Left ventricle myocardium inferior (tissue), 1 donor: Measurements from ENCODE around the gene RXRA. TPM values are rescaled to one million over a fixed set of nuclear protein-coding genes. Genes with fewer than 3 reads are reported as not detected.

Experiments
- DNase-seq: peaks from one replicate; pipeline ENCODE4 v3.0.0-alpha.2; 2020
- H3K27ac ChIP-seq: fragments of 200-600 bp; replicated peaks from 2 replicates; pipeline ENCODE4 v1.8.0; 2021
- H3K27me3 ChIP-seq: fragments of 200-600 bp; 2 replicates; pipeline ENCODE4 v1.8.0; 2021; ENCODE audit warnings: low read depth
- H3K36me3 ChIP-seq: fragments of 200-600 bp; 2 replicates; pipeline ENCODE4 v1.8.0; 2021
- H3K4me1 ChIP-seq: fragments of 200-600 bp; 2 replicates; pipeline ENCODE4 v1.8.0; 2021
- H3K4me3 ChIP-seq: fragments of 200-600 bp; 2 replicates; pipeline ENCODE4 v1.8.0; 2021; ENCODE audit warnings: mild to moderate bottlenecking, moderate library complexity
- H3K9me3 ChIP-seq: fragments of 200-600 bp; replicated peaks from 2 replicates; pipeline ENCODE4 v1.8.0; 2021
- CTCF ChIP-seq: fragments of 200-600 bp; IDR thresholded peaks from 2 replicates; pipeline ENCODE4 v1.8.0; 2021; ENCODE audit warnings: antibody characterized with exemption, mild to moderate bottlenecking, borderline replicate concordance
- intact Hi-C: fragments of 100-400 bp; cut with micrococcal nuclease; formaldehyde crosslinking; loops from one replicate; pipeline ENCODE4 v1.11.0; 2022
- total RNA-seq: library from RNA; stranded (reverse); fragmentation: NEBNext Ultra II Directional; extraction: Animal tissue kit (Norgen Biotek cat#: 25700); gene quantifications from one replicate; pipeline ENCODE4 v1.2.1, GENCODE V29; 2021
- donor health status: DM: no; HTN: yes; CAD: no; lungs with severe emphysema.

The RXRA gene
- total RNA-seq, 1 donor from 2014 or later = 57.1 TPM

- no peak for TF ChIP-seq CTCF
- peaks cover 24% of the 10 kb centered on the region for H3K4me1 ChIP-seq
- DNase-seq = peak; percentile 9
- intact Hi-C loops = no loop called here
- no peaks in the 10 kb centered on the region for H3K36me3 ChIP-seq
- no peaks in the 10 kb centered on the region for H3K27me3 ChIP-seq
- H3K27ac ChIP-seq = no peak overlapping the region
- no peaks in the 10 kb centered on the region for H3K9me3 ChIP-seq
- H3K4me3 ChIP-seq = no peak overlapping the region
Measured at GRCh38 chr9:134287591-134288491, 38.4 kb upstream of the RXRA start.

- no peaks in the 10 kb centered on the region for H3K36me3 ChIP-seq
- H3K9me3 ChIP-seq = no peaks in the 10 kb centered on the region
- DNase-seq = peak; percentile 4
- intact Hi-C loops = no loop called here
- no peaks in the 10 kb centered on the region for H3K27me3 ChIP-seq
- no peak overlapping the region for H3K27ac ChIP-seq
- no peak for TF ChIP-seq CTCF
- peaks cover 25% of the 10 kb centered on the region for H3K4me1 ChIP-seq
- H3K4me3 ChIP-seq = no peak overlapping the region
Measured at GRCh38 chr9:134288746-134289145, 37.5 kb upstream of the RXRA start.

- Histone ChIP-seq H3K9me3 (no peaks in the 10 kb centered on the region), H3K27me3 (no peaks in the 10 kb centered on the region), H3K36me3 (no peaks in the 10 kb centered on the region), H3K4me1 (peaks cover 26% of the 10 kb centered on the region), H3K4me3 (no peak overlapping the region), H3K27ac (no peak overlapping the region)
- no peak for TF ChIP-seq CTCF
- peak; percentile 9 for DNase-seq
- intact Hi-C loops = no loop called here
Measured at GRCh38 chr9:134289241-134289875, 36.9 kb upstream of the RXRA start.

- Histone ChIP-seq H3K36me3 (no peaks in the 10 kb centered on the region), H3K4me1 (peaks cover 22% of the 10 kb centered on the region), H3K9me3 (no peaks in the 10 kb centered on the region), H3K27me3 (no peaks in the 10 kb centered on the region), H3K27ac (no peak overlapping the region), H3K4me3 (no peak overlapping the region)
- intact Hi-C loops = no loop called here
- TF ChIP-seq CTCF = no peak
- DNase-seq = peak; percentile 8
Measured at GRCh38 chr9:134290603-134291451, 35.4 kb upstream of the RXRA start.

GRCh38 chr9:134291452-134291881, 34.8 kb upstream of the RXRA start:
- Histone ChIP-seq H3K9me3 (no peaks in the 10 kb centered on the region), H3K36me3 (no peaks in the 10 kb centered on the region), H3K4me3 (no peak overlapping the region), H3K4me1 (peaks cover 22% of the 10 kb centered on the region), H3K27me3 (no peaks in the 10 kb centered on the region), H3K27ac (no peak overlapping the region)
- DNase-seq = peak; percentile 19
- intact Hi-C loops = no loop called here
- TF ChIP-seq CTCF = no peak
